SK-N-SH (cell line): ENCODE measurements around the gene PUDP. TPM values are rescaled to one million over a fixed set of nuclear protein-coding genes. Genes with fewer than 3 reads are reported as not detected.

ENCODE experiments used
- CTCF ChIA-PET: fragments of 300-600, 350-600 bp; formaldehyde crosslinking; extraction: SDS; loops from one replicate; lab custom pipeline; 2021; lab: Yijun Ruan, JAX
- POLR2A ChIA-PET: fragments of 350-600 bp; sonication (Branson Sonifier 250); formaldehyde crosslinking; extraction: SDS; loops from one replicate; lab custom pipeline; 2020; ENCODE audit warnings: antibody characterized with exemption, inconsistent platforms; lab: Yijun Ruan, JAX
- DNase-seq: peaks from one replicate; pipeline ENCODE4 v3.0.0; 2012
- H2AFZ ChIP-seq: fragments of 200-600 bp; sonication (generic); 2 replicates; pipeline ENCODE4 v1.8.1; 2016; ENCODE audit warnings: antibody characterized with exemption, mild to moderate bottlenecking, low read depth
- H3F3A ChIP-seq: fragments of 200-600 bp; sonication (generic); replicated peaks from 2 replicates; pipeline ENCODE3; 2016; ENCODE audit warnings: antibody characterized with exemption, mild to moderate bottlenecking; ENCODE audit not compliant: insufficient read depth
- H3K27ac ChIP-seq, 2 experiments: fragments of 200-500 bp in 1 of 2; fragments of 200-600 bp in 1 of 2; sonication (Bioruptor generic) in 1 of 2; sonication (generic), shearing (Covaris generic) in 1 of 2; 2 replicates each; pipeline versions ENCODE4 v1.5.1 to v1.6.1; 2014 to 2016; ENCODE audit warnings: low read depth in 2 of 2, inconsistent platforms in 1 of 2, low read length in 1 of 2, mild to moderate bottlenecking in 1 of 2, mixed read lengths in 1 of 2
- H3K27me3 ChIP-seq: fragments of 200-600 bp; sonication (generic), shearing (Covaris generic); 2 replicates; pipeline ENCODE4 v1.6.1; 2016; ENCODE audit warnings: mixed run types; ENCODE audit not compliant: insufficient read depth
- H3K36me3 ChIP-seq, 2 experiments: fragments of 200-500 bp in 1 of 2; fragments of 200-600 bp in 1 of 2; sonication (Bioruptor generic) in 1 of 2; sonication (generic) in 1 of 2; replicated peaks in 1 of 2; 2 replicates each; pipeline versions ENCODE3 to v1.5.1; 2014 to 2016; ENCODE audit warnings: low read length in 1 of 2, mild to moderate bottlenecking in 1 of 2; ENCODE audit not compliant: insufficient read depth in 2 of 2, control insufficient read depth in 1 of 2
- H3K4me1 ChIP-seq, 2 experiments: fragments of 200-500 bp in 1 of 2; fragments of 200-600 bp in 1 of 2; sonication (Bioruptor generic) in 1 of 2; sonication (generic), shearing (Covaris generic) in 1 of 2; 2 replicates each; pipeline versions ENCODE4 v1.5.1 to v1.6.1; 2014 to 2016; ENCODE audit warnings: low read depth in 1 of 2, low read length in 1 of 2, mixed run types in 1 of 2; ENCODE audit not compliant: insufficient read depth in 2 of 2, control insufficient read depth in 1 of 2
- H3K4me2 ChIP-seq: fragments of 200-600 bp; sonication (generic), shearing (Covaris generic); 2 replicates; pipeline ENCODE4 v1.6.1; 2017; ENCODE audit warnings: mixed run types
- H3K4me3 ChIP-seq, 2 experiments: fragments of 200-500 bp in 1 of 2; fragments of 200-600 bp in 1 of 2; sonication (Bioruptor generic) in 1 of 2; sonication (generic), shearing (Covaris generic) in 1 of 2; 2 replicates each; pipeline versions ENCODE4 v1.5.1 to v1.8.1; 2014 to 2016; ENCODE audit warnings: low read depth in 2 of 2, inconsistent platforms in 1 of 2, low read length in 1 of 2, mild to moderate bottlenecking in 1 of 2, mixed read lengths in 1 of 2, moderate library complexity in 1 of 2
- H3K79me2 ChIP-seq: fragments of 200-600 bp; sonication (generic); 2 replicates; pipeline ENCODE4 v1.8.1; 2017; ENCODE audit warnings: mild to moderate bottlenecking; ENCODE audit not compliant: insufficient read depth
- H3K9ac ChIP-seq: fragments of 200-600 bp; sonication (generic); 2 replicates; pipeline ENCODE4 v1.6.1; 2017; ENCODE audit warnings: mixed run types
- H3K9me2 ChIP-seq: fragments of 200-600 bp; sonication (generic); 2 replicates; pipeline ENCODE4 v1.6.1; 2017; ENCODE audit warnings: mixed run types
- H3K9me3 ChIP-seq: fragments of 200-600 bp; sonication (generic); 2 replicates; pipeline ENCODE4 v1.6.1; 2017; ENCODE audit warnings: mixed run types, mild to moderate bottlenecking, moderate library complexity
- H4K20me1 ChIP-seq: fragments of 200-600 bp; sonication (generic); 2 replicates; pipeline ENCODE4 v1.6.1; 2017; ENCODE audit warnings: mild to moderate bottlenecking, mixed run types; ENCODE audit not compliant: insufficient read depth
- CHD2 ChIP-seq: fragments of 150-350 bp; IDR thresholded peaks from 2 replicates; pipeline ENCODE4 v1.6.1; 2018; ENCODE audit warnings: low read length; ENCODE audit not compliant: partially characterized antibody
- ELF1 ChIP-seq: IDR thresholded peaks from 2 replicates; pipeline ENCODE4 v1.4.0; 2012
- FOSL2 ChIP-seq: IDR thresholded peaks from 2 replicates; pipeline ENCODE4 v1.4.0; 2012; ENCODE audit warnings: low read depth, mild to moderate bottlenecking, moderate library complexity, borderline replicate concordance
- FOXJ3 ChIP-seq: sonication (generic); formaldehyde crosslinking; IDR thresholded peaks from 2 replicates; pipeline ENCODE4 v1.5.1; 2020; ENCODE audit warnings: mild to moderate bottlenecking, missing genetic modification reagents
- GATA2 ChIP-seq: sonication (generic); formaldehyde crosslinking; IDR thresholded peaks from 2 replicates; pipeline ENCODE4 v1.5.0; 2020; ENCODE audit warnings: mild to moderate bottlenecking, missing genetic modification reagents
- MAX ChIP-seq: IDR thresholded peaks from 2 replicates; pipeline ENCODE4 v1.4.0; 2012; ENCODE audit warnings: low read depth
- POLR2AphosphoS5 ChIP-seq: IDR thresholded peaks from 2 replicates; pipeline ENCODE4 v1.6.1; 2012; ENCODE audit warnings: low read depth, low read length
- RAD21 ChIP-seq: IDR thresholded peaks from 2 replicates; pipeline ENCODE4 v1.6.1; 2012; ENCODE audit warnings: mild to moderate bottlenecking, low read length
- RCOR1 ChIP-seq: fragments of 150-350 bp; IDR thresholded peaks from 2 replicates; pipeline ENCODE4 v1.6.1; 2017; ENCODE audit warnings: antibody characterized with exemption, low read length
- REST ChIP-seq: IDR thresholded peaks from 2 replicates; pipeline ENCODE4 v1.6.1; 2012; ENCODE audit warnings: mild to moderate bottlenecking, low read depth, low read length, moderate library complexity
- TCF12 ChIP-seq: IDR thresholded peaks from 2 replicates; pipeline ENCODE4 v1.4.0; 2012
- WGBS: methylation state at CpG from one replicate; pipeline ENCODE4 v1.1.6; 2017; ENCODE audit warnings: low lambda C conversion rate; 5-methylcytosine and 5-hydroxymethylcytosine counted together
- polyA plus RNA-seq, 3 experiments: library from polyadenylated mRNA; depleted of rRNA; stranded (reverse); fragments of >200 nt; gene quantifications; 2 replicates each; pipeline ENCODE4 v1.2.3, GENCODE V29; 2012
- TF ChIP-seq, protein P1 (sequence below): IDR thresholded peaks from 2 replicates; pipeline ENCODE4 v1.4.0; 2012; ENCODE audit warnings: low read depth, borderline replicate concordance
- TF ChIP-seq, protein P2 (sequence below): fragments of 150-350 bp; IDR thresholded peaks from 2 replicates; pipeline ENCODE4 v1.6.1; 2017; ENCODE audit warnings: antibody characterized with exemption, low read length, low read depth, borderline replicate concordance

Gene PUDP
- polyA plus RNA-seq, 1 of the 3 experiments (the other 2 are of a cell fraction) = 23.0 TPM

DNA sequence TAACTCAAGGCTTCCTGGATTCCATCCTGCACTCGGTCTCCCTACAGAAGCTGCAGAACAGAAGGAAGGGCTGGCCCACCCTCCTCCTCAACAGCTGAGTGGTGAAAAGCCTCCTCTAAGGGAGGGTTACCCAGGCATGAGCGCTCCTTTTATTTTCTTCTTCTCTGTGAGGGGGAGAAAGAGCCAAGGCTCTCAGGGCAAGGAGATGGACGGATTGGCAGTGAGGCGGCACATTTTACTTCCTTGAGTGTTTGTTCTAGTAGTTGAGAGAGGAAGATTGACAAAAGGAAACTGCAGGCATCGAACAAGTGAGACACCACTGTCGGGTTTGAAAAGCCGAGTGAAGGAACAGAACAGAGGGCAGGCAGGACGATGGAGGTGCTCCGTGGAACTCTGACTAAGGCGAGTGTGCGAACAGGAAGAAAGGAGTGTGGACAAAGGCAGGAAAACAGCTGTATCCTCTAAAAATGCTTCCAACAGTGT, 38.9 kb downstream of the PUDP start:
- H3K9me2 ChIP-seq = no peaks in the 10 kb centered on the region
- H3F3A ChIP-seq = no peaks in the 10 kb centered on the region
- peaks cover 8 to 12% of the 10 kb centered on the region in 2 experiments for H3K36me3 ChIP-seq
- H3K4me3 ChIP-seq = no peak overlapping the region
- ChIA-PET CTCF (no interaction called here), POLR2A (no interaction called here)
- H3K4me2 ChIP-seq = no peak overlapping the region
- no peaks in the 10 kb centered on the region for H4K20me1 ChIP-seq
- no peaks in the 10 kb centered on the region for H3K27me3 ChIP-seq
- WGBS = 94% methylated on average over 11 of the region's 11 CpGs
- H3K27ac ChIP-seq = no peak overlapping the region
- TF ChIP-seq, protein P1, sequence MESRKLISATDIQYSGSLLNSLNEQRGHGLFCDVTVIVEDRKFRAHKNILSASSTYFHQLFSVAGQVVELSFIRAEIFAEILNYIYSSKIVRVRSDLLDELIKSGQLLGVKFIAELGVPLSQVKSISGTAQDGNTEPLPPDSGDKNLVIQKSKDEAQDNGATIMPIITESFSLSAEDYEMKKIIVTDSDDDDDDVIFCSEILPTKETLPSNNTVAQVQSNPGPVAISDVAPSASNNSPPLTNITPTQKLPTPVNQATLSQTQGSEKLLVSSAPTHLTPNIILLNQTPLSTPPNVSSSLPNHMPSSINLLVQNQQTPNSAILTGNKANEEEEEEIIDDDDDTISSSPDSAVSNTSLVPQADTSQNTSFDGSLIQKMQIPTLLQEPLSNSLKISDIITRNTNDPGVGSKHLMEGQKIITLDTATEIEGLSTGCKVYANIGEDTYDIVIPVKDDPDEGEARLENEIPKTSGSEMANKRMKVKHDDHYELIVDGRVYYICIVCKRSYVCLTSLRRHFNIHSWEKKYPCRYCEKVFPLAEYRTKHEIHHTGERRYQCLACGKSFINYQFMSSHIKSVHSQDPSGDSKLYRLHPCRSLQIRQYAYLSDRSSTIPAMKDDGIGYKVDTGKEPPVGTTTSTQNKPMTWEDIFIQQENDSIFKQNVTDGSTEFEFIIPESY = no peak
- TF ChIP-seq CHD2 (no peak), POLR2AphosphoS5 (no peak), ELF1 (no peak), FOXJ3 (no peak), FOSL2 (no peak), MAX (no peak)
- no peak for DNase-seq
- H3K9ac ChIP-seq = no peak overlapping the region
- H3K9me3 ChIP-seq = no peaks in the 10 kb centered on the region
- peaks cover 0 to 7% of the 10 kb centered on the region in 2 experiments; a peak in 2 of 4 replicates for H3K4me1 ChIP-seq
- no peaks in the 10 kb centered on the region for H3K79me2 ChIP-seq
- H2AFZ ChIP-seq = no peak overlapping the region

DNA sequence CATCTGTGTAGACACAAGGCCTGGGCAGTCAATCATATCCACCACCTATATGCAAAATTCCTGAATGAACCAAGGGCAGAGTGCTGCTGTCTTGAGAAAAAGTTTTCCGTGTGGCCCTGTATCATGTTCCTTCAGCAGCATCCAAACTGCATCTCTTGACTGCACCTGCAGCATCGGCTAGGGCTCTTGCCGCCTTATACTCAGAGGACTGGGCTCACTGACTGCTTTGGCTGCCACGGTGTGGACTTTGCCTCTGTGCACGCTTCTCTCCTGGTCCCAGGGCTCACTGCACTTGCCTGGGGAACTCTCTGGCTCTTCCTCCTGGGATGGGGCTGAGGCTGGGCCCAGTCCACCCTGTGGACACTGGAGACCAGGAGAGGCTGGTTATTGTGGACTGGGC, 39.9 kb downstream of the PUDP start:
- no peak for TF ChIP-seq RCOR1
- TF ChIP-seq POLR2AphosphoS5 = no peak
- TF ChIP-seq, protein P1 = no peak
- TF ChIP-seq GATA2 (CRISPR knock-in tag) = no peak
- TF ChIP-seq TCF12 = no peak
- no peak for TF ChIP-seq FOSL2
- TF ChIP-seq, protein P2, sequence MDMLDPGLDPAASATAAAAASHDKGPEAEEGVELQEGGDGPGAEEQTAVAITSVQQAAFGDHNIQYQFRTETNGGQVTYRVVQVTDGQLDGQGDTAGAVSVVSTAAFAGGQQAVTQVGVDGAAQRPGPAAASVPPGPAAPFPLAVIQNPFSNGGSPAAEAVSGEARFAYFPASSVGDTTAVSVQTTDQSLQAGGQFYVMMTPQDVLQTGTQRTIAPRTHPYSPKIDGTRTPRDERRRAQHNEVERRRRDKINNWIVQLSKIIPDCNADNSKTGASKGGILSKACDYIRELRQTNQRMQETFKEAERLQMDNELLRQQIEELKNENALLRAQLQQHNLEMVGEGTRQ = no peak
- TF ChIP-seq RAD21 = no peak
- no peak for TF ChIP-seq FOXJ3
- no peak for TF ChIP-seq REST
- POLR2A ChIA-PET = no interaction called here
- no peaks in the 10 kb centered on the region for H3K27me3 ChIP-seq
- WGBS = 84% methylated on average over 3 of the region's 5 CpGs
- H4K20me1 ChIP-seq = no peaks in the 10 kb centered on the region
- no peak overlapping the region for H3K27ac ChIP-seq
- no peaks in the 10 kb centered on the region for H3F3A ChIP-seq
- DNase-seq = no peak
- H3K4me1 ChIP-seq = peaks cover 0 to 7% of the 10 kb centered on the region in 2 experiments; a peak in 2 of 4 replicates
- H3K9me3 ChIP-seq = no peaks in the 10 kb centered on the region
- no peaks in the 10 kb centered on the region for H3K9me2 ChIP-seq
- no peak overlapping the region for H3K4me3 ChIP-seq
- no peak overlapping the region for H2AFZ ChIP-seq
- H3K9ac ChIP-seq = no peak overlapping the region
- H3K79me2 ChIP-seq = no peaks in the 10 kb centered on the region
- CTCF ChIA-PET = no interaction called here
- H3K4me2 ChIP-seq = no peak overlapping the region
- peaks cover 15 to 18% of the 10 kb centered on the region in 2 experiments for H3K36me3 ChIP-seq
